GM12878 (cell line): Measurements from ENCODE around the gene WEE2. TPM values are rescaled to one million over a fixed set of nuclear protein-coding genes. Genes with fewer than 3 reads are reported as not detected.

Source experiments
- ATAC-seq: fragments of 200-7000 bp; cut with Tn5 transposase; 3 replicates; pipeline ENCODE4 v1.9.1; 2020; ENCODE audit warnings: mild to moderate bottlenecking, moderate library complexity
- BruUV-seq: library from RNA; stranded (reverse); fragments of 400-500 nt; replicated peaks from 2 replicates; lab custom pipeline; 2021; lab: Mats Ljungman, UMichigan
- CTCF ChIA-PET: fragments of 300-600 bp; sonication (Branson Sonifier 250); formaldehyde crosslinking; extraction: SDS; loops from one replicate; lab custom pipeline; 2021; ENCODE audit warnings: inconsistent platforms; lab: Yijun Ruan, JAX
- POLR2A ChIA-PET: fragments of 350-600 bp; formaldehyde crosslinking; extraction: SDS; loops from one replicate; lab custom pipeline; 2021; ENCODE audit warnings: inconsistent platforms; lab: Charles Lee
- RAD21 ChIA-PET: fragments of 300-600 bp; sonication (Branson Sonifier 250); formaldehyde crosslinking; loops from one replicate; lab custom pipeline; 2023; ENCODE audit warnings: antibody characterized with exemption; ENCODE audit not compliant: unreplicated experiment; lab: Charles Lee
- SMC1A ChIA-PET: fragments of 300-600 bp; sonication (Branson Sonifier 250); formaldehyde crosslinking; loops from one replicate; lab custom pipeline; 2023; ENCODE audit not compliant: unreplicated experiment, uncharacterized antibody; lab: Charles Lee
- DNase-seq: peaks from one replicate; pipeline ENCODE4 v3.0.0-alpha.2; 2011; ENCODE audit warnings: low read depth, low spot score
- FAIRE-seq: peaks from 3 replicates; lab custom pipeline; 2011; peaks lifted over from hg19 to GRCh38; lab: Jason Lieb, UNC
- H2AFZ ChIP-seq: 2 replicates; pipeline ENCODE4 v1.6.0; 2011; ENCODE audit warnings: low read depth, low read length, control low read depth; ENCODE audit not compliant: control insufficient read depth
- H3K27ac ChIP-seq: 2 replicates; pipeline ENCODE4 v1.5.1; 2011; ENCODE audit warnings: control low read depth; ENCODE audit not compliant: control insufficient read depth, insufficient read depth
- H3K27me3 ChIP-seq, 2 experiments: replicated peaks in 1 of 2; 2 replicates each; pipeline versions ENCODE4 v1.6.0 to v1.6.1; 2011; ENCODE audit warnings: low read length in 1 of 2; ENCODE audit not compliant: control insufficient read depth in 2 of 2, insufficient read depth in 2 of 2
- H3K36me3 ChIP-seq, 2 experiments: 2 replicates each; pipeline ENCODE4 v1.5.1; 2011; ENCODE audit warnings: low read length in 1 of 2; ENCODE audit not compliant: control insufficient read depth in 2 of 2, insufficient read depth in 2 of 2
- H3K4me1 ChIP-seq: 2 replicates; pipeline ENCODE4 v1.6.1; 2011; ENCODE audit warnings: mild to moderate bottlenecking, low read length, moderate library complexity, mixed read lengths; ENCODE audit not compliant: control insufficient read depth, insufficient read depth
- H3K4me2 ChIP-seq: 2 replicates; pipeline ENCODE4 v1.6.0; 2011; ENCODE audit warnings: control low read depth; ENCODE audit not compliant: control insufficient read depth, insufficient read depth
- H3K4me3 ChIP-seq: fragments of 200-600 bp; sonication (generic); 2 replicates; pipeline ENCODE4 v1.5.1; 2016
- H3K79me2 ChIP-seq: 2 replicates; pipeline ENCODE4 v1.6.0; 2011; ENCODE audit warnings: low read length; ENCODE audit not compliant: control insufficient read depth, insufficient read depth
- H3K9ac ChIP-seq: 2 replicates; pipeline ENCODE4 v1.8.0; 2011; ENCODE audit warnings: low read length, control low read depth, mixed read lengths; ENCODE audit not compliant: control insufficient read depth, insufficient read depth
- H3K9me3 ChIP-seq: replicated peaks from 3 replicates; pipeline ENCODE4 v1.5.1; 2011; ENCODE audit warnings: mild to moderate bottlenecking, low read length; ENCODE audit not compliant: control insufficient read depth, insufficient read depth
- H4K20me1 ChIP-seq: 2 replicates; pipeline ENCODE4 v1.6.0; 2011; ENCODE audit not compliant: control insufficient read depth, insufficient read depth
- ATF7 ChIP-seq: fragments of 450-650 bp; IDR thresholded peaks from 2 replicates; pipeline ENCODE4 v1.6.1; 2016; ENCODE audit warnings: low read depth, mild to moderate bottlenecking
- CREB1 ChIP-seq: IDR thresholded peaks from 2 replicates; pipeline ENCODE4 v1.6.1; 2012; ENCODE audit warnings: low read depth, mild to moderate bottlenecking, inconsistent platforms
- HDAC6 ChIP-seq: fragments of 200-600 bp; sonication (generic); IDR thresholded peaks from one replicate; pipeline ENCODE4 v1.8.0; 2017; ENCODE audit warnings: antibody characterized with exemption; ENCODE audit not compliant: unreplicated experiment
- KLF5 ChIP-seq: fragments of 450-650 bp; IDR thresholded peaks from 2 replicates; pipeline ENCODE4 v1.6.1; 2014; ENCODE audit warnings: mild to moderate bottlenecking; ENCODE audit not compliant: partially characterized antibody
- NR2F1 ChIP-seq: fragments of 450-650 bp; conservative IDR thresholded peaks from 2 replicates; pipeline ENCODE4 v1.6.1; 2017; ENCODE audit warnings: mild to moderate bottlenecking
- SIN3A ChIP-seq: IDR thresholded peaks from 2 replicates; pipeline ENCODE4 v1.6.1; 2012; ENCODE audit warnings: low read depth, low read length, improper control_type of control experiment
- SMARCA5 ChIP-seq: fragments of 450-650 bp; IDR thresholded peaks from 2 replicates; pipeline ENCODE4 v1.6.1; 2017; ENCODE audit warnings: mild to moderate bottlenecking
- STAT3 ChIP-seq: IDR thresholded peaks from 2 replicates; pipeline ENCODE4 v1.6.1; 2011; ENCODE audit warnings: low read depth, low read length, improper control_type of control experiment
- WGBS: methylation state at CpG from one replicate; pipeline ENCODE4 v1.1.6; 2016; ENCODE audit warnings: low lambda C conversion rate; ENCODE audit not compliant: insufficient replicate concordance, insufficient coverage; ENCODE audit errors: missing lambda C conversion rate; 5-methylcytosine and 5-hydroxymethylcytosine counted together
- in situ Hi-C: fragments of 300-500 bp; cut with MboI; formaldehyde crosslinking; loops from 9 replicates; pipeline ENCODE4 v1.14.3; 2018; ENCODE audit warnings: mixed read lengths
- intact Hi-C: fragments of 100-400 bp; cut with micrococcal nuclease; formaldehyde crosslinking; loops from one replicate; pipeline ENCODE4 v1.14.2; 2022; ENCODE audit not compliant: unreplicated experiment
- polyA plus RNA-seq, 11 experiments: library from polyadenylated mRNA; depleted of rRNA in 4 of 11; unstranded in 6 of 11; stranded (reverse) in 5 of 11; fragments of >200 nt; fragmentation: Nextera tagmentation in 4 of 11; fragmentation: Illumina TruSeq in 1 of 11; extraction: Ambion mirVana in 4 of 11; extraction: Trizol in 1 of 11; gene quantifications; 1 replicate in 1 of 11; 2 replicates in 10 of 11; pipeline versions ENCODE4 v1.2.1 to v1.2.3, GENCODE V29; 2011 to 2016; ENCODE audit warnings: inconsistent platforms in 2 of 11, missing spikeins in 2 of 11, low read depth in 1 of 11
- total RNA-seq, 4 experiments: library from RNA; depleted of rRNA in 3 of 4; stranded (reverse); fragments of >200 nt in 3 of 4; fragmentation: Illumina TruSeq in 1 of 4; extraction: Trizol in 1 of 4; gene quantifications; 2 replicates each; pipeline versions ENCODE4 v1.2.1 to v1.2.3, GENCODE V29; 2013 to 2021
- TF ChIP-seq, protein P1 (sequence below): fragments of 450-650 bp; IDR thresholded peaks from 2 replicates; pipeline ENCODE4 v1.6.1; 2017; ENCODE audit warnings: mild to moderate bottlenecking
- TF ChIP-seq, protein P2 (sequence below), 3 experiments: IDR thresholded peaks in 2 of 3; conservative IDR thresholded peaks in 1 of 3; 2 replicates each; pipeline ENCODE4 v1.5.1; 2011; ENCODE audit warnings: low read depth in 3 of 3, low read length in 3 of 3, mild to moderate bottlenecking in 3 of 3, control low read depth in 2 of 3, moderate library complexity in 2 of 3, inconsistent platforms in 1 of 3, mixed read lengths in 1 of 3; ENCODE audit not compliant: control insufficient read depth in 2 of 3, insufficient read depth in 1 of 3; ENCODE audit errors: extremely low read depth in 1 of 3
- TF ChIP-seq, protein P3 (sequence below): IDR thresholded peaks from 2 replicates; pipeline ENCODE4 v1.6.1; 2011; ENCODE audit warnings: borderline replicate concordance, low read depth, mild to moderate bottlenecking, moderate library complexity, mixed read lengths, low read length; ENCODE audit not compliant: insufficient read depth; ENCODE audit errors: extremely low read length

The WEE2 gene
- total and polyA plus RNA-seq, 10 of the 15 experiments (the other 5 are each of a cell fraction or from before 2014, with no cell fraction given), result 0.02 to 0.03 (median 0.03) TPM; not detected in 7

DNA sequence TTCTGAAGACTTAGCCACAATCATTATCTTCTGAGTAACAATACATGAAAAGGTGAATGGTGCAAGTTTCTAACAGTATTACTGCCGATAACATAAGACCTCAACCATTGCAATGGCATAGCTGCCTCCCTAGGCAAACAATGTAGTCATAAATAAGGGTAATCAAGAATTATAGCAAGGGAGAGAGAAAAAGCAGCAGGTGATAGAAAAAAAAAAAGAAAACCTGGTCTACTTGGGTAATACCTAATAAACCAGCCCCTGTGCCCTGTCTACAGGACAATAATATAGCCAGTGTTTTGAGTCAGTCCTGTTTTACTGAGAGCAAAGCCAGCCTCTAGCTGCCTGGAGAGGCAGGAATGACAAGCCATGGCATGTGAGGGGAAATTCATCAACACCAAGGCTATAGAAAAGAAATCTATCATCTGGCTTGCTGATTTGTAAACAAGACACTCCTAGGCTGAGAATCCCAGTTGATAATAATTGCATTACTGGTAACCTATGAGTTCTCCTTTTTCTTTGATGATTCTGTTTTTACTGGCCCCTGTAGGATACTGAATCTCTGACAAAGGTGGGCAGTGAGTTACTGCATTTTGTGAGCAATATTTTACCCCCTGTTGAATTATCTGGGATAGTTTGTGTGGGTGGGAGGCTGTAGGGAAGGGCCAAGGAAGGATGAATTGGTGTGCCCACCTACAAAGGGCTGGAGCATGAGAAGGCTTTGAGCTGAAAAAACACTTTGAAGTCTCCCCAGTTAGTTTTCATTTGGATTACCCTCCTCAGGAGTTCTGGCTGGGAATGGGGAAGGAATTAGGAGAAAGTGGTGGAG is 1.7 kb upstream of the WEE2 start:
- Histone ChIP-seq H4K20me1 (no peaks in the 10 kb centered on the region), H3K79me2 (0 out of 2 replicates have a peak, but pooled peaks cover under 1% of the 10 kb centered on the region), H3K9ac (no peak overlapping the region), H3K27ac (no peak overlapping the region), H2AFZ (no peak overlapping the region), H3K4me2 (no peak overlapping the region), H3K27me3 (peaks cover 0 to 2% of the 10 kb centered on the region in 2 experiments; a peak in 1 of 4 replicates), H3K4me1 (peaks cover 4% of the 10 kb centered on the region; the same call in 1 of the 2 replicates), H3K9me3 (no peaks in the 10 kb centered on the region), H3K36me3 (no peaks in the 10 kb centered on the region), H3K4me3 (no peak overlapping the region)
- ChIA-PET POLR2A (no interaction called here), CTCF (interaction anchor here (1.1 to 1.2 kb wide), 2 partner anchors 9 to 20 kb away, joined by 3 read pairs; no protein-coding TSS in a partner anchor), RAD21 (no interaction called here), SMC1A (interaction anchor here (0.9 to 2.2 kb wide), 2 partner anchors 10 to 26 kb away, joined by 3 to 5 read pairs; no protein-coding TSS in a partner anchor)
- TF ChIP-seq, protein P1, sequence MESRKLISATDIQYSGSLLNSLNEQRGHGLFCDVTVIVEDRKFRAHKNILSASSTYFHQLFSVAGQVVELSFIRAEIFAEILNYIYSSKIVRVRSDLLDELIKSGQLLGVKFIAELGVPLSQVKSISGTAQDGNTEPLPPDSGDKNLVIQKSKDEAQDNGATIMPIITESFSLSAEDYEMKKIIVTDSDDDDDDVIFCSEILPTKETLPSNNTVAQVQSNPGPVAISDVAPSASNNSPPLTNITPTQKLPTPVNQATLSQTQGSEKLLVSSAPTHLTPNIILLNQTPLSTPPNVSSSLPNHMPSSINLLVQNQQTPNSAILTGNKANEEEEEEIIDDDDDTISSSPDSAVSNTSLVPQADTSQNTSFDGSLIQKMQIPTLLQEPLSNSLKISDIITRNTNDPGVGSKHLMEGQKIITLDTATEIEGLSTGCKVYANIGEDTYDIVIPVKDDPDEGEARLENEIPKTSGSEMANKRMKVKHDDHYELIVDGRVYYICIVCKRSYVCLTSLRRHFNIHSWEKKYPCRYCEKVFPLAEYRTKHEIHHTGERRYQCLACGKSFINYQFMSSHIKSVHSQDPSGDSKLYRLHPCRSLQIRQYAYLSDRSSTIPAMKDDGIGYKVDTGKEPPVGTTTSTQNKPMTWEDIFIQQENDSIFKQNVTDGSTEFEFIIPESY, result no peak
- TF ChIP-seq, protein P2, sequence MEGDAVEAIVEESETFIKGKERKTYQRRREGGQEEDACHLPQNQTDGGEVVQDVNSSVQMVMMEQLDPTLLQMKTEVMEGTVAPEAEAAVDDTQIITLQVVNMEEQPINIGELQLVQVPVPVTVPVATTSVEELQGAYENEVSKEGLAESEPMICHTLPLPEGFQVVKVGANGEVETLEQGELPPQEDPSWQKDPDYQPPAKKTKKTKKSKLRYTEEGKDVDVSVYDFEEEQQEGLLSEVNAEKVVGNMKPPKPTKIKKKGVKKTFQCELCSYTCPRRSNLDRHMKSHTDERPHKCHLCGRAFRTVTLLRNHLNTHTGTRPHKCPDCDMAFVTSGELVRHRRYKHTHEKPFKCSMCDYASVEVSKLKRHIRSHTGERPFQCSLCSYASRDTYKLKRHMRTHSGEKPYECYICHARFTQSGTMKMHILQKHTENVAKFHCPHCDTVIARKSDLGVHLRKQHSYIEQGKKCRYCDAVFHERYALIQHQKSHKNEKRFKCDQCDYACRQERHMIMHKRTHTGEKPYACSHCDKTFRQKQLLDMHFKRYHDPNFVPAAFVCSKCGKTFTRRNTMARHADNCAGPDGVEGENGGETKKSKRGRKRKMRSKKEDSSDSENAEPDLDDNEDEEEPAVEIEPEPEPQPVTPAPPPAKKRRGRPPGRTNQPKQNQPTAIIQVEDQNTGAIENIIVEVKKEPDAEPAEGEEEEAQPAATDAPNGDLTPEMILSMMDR (IDR thresholded peaks at IDR 0.05 in 2 of 3, conservative IDR thresholded peaks at IDR 0.05 in 1 of 3; ENCODE audit: control insufficient read depth in 2 of 3, extremely low read depth in 1 of 3, insufficient read depth in 1 of 3, low read depth in 3 of 3, low read length in 3 of 3), result no peak
- no peak for TF ChIP-seq CREB1
- no peak for TF ChIP-seq NR2F1
- TF ChIP-seq, protein P3, sequence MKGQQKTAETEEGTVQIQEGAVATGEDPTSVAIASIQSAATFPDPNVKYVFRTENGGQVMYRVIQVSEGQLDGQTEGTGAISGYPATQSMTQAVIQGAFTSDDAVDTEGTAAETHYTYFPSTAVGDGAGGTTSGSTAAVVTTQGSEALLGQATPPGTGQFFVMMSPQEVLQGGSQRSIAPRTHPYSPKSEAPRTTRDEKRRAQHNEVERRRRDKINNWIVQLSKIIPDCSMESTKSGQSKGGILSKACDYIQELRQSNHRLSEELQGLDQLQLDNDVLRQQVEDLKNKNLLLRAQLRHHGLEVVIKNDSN, result no peak
- no peak for TF ChIP-seq SIN3A
- no peak for TF ChIP-seq SMARCA5
- no peak for TF ChIP-seq STAT3
- TF ChIP-seq HDAC6, result no peak
- no peak for TF ChIP-seq ATF7
- no peak for TF ChIP-seq KLF5
- no peak for FAIRE-seq
- intact Hi-C loops, result no loop called here
- in situ Hi-C loops, result no loop called here
- no TSS peak for BruUV-seq
- WGBS, result 83% methylated on average over 1 of the region's 1 CpG
- DNase-seq, result no peak
- ATAC-seq, result no peak
